GM18508 (cell line): ENCODE results near the gene MYO1E.
"Not testable (repeated sequence)": the region's sequence is repeated elsewhere in the genome, so short reads cannot be mapped to it uniquely, and the experiment has no call there.

ENCODE experiments used
- ATAC-seq: cut with Tn5 transposase; IDR thresholded peaks from one replicate; pipeline ENCODE4 v1.9.1; 2021; ENCODE audit warnings: moderate number of reproducible peaks; ENCODE audit not compliant: insufficient read depth, unreplicated experiment

Gene MYO1E

DNA sequence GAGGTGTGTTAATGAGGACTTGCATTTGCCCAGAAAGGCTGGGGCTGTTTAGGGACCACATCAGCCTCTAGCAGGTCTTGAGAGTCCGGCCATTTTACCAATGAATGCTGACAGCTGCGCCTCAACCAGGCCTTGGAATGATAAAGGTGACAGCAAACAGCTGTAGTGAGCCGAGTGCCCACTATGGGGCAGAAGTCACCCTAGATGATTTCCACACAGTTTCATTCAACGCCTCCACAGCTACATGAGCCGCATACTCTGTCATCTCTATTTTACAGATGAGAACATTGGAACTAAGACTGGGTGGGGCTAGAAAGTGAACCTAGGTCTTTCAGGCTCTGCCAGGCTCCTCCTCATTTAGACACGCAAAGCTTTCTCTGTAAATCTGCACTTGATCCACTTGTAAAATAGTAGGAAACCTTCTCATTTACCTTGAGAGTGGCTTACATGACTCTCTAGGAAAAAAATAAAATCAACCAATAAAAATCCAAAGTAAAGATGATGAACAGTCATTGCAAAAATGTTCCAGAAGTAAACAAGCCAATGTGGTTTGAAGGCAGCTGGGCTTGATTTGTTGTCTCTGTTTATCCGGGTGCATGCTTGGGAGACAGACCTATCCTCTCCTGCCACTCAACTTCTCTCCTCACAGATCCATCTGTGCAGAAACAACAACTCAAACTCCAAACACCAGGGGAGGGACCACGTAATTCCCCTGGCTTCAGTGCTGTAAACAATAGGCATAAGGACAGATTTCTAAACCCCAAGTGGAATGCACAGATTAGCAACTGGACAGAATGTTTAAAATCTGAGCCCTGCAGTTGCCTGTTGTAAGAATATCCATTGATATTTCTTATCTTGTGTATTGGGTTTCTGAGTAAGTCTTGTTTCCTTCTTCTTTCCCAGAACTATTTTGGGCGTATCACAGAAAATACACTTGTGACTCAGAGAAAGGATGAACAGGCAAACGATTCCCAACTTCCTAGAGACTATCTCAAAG lies 197.5 kb downstream of the MYO1E start:
- ATAC-seq, result no peak

DNA sequence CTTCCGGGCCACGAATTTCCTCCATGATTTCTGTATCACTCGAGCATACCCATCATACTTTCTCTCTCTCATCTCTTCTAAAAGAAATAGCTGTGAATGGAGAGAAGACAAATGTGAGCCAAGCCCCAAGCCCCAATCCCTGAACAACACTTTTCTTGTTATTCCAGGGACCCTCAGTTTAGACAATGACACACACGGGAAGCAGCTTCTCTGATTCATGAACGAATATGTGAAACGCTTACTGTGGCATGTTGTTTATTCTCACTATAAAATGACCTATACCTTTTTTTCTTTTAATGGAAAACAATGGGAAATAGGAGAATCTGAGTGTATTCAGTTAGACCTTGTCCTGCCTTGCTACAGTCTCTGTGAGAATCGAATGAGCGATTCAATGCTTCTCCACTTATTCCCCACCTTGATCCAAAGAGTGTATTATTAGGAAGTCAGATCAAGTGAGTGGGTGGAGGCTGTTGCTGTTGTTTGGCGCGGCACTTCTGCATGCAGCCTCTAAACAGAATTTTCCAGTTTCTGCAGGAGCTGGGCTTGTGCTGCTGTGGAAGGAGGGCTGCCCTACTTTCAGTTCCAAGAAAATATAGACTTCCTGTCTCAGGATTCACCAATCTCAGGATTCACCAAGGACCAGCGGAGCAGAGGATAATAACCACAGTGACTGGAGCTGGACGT lies 198.4 kb downstream of the MYO1E start:
- ATAC-seq, result no peak

DNA sequence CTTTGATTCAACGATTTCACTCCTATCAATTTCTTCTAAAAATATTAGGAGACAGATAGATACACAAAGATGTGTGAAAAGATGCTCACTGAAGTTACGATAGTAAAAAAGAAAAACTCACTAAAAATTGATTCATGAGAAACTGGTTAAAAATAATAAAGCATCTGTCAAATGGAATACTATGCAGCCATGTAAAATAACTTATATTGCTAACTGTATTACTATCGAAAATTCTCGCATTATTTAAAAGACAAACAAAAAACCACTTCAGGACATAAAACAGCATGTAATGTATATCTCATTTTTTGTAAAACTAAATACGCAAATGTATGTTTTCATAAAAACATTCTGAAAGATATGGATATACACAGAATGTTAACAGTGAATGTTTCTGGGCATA lies 199.5 kb downstream of the MYO1E start:
- no peak for ATAC-seq

DNA sequence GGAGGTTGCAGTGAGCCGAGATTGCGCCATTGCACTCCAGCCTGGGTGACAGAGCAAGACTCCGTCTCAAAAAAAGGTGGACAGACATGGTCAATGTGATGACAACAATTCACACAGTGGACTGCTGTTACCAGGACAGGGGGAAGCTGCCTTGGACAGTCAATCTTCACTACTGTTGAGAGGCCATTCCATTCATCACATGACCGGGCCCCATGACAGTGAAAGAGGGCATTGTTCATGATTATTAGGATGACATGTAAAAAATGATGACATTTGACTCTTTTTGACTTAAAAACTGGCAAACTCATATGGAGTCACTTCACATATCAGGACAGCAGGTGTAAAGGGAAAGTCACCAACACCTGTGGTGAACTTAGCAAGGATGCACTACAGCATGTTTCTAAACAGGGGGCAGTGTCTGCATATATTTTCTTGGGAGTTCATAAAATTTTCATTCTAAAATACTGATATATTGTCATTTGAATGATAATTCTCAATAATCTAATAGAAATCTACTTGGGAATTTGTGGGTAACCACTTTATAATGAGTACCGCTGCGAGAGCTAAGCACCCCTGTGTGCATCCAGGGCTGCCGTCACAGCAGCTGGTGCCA lies 200.3 kb downstream of the MYO1E start:
- ATAC-seq, result no peak

DNA sequence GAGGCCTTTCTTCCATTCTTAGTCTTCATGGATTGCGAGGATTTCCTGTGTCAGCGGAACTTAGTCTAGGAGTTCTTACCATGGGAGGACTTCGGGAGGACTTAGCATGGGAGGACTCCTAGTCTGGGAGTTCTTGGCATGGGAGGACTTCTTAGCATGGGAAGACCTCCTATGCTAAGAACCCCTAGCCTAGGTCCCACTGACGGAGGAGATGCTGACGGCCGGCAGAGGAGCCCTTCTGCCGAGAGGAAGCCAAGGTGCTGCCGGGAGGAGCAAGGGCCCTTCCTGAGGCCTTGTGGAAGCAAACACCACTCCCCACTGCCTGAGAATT lies 201.6 kb downstream of the MYO1E start:
- ATAC-seq, result no peak

DNA sequence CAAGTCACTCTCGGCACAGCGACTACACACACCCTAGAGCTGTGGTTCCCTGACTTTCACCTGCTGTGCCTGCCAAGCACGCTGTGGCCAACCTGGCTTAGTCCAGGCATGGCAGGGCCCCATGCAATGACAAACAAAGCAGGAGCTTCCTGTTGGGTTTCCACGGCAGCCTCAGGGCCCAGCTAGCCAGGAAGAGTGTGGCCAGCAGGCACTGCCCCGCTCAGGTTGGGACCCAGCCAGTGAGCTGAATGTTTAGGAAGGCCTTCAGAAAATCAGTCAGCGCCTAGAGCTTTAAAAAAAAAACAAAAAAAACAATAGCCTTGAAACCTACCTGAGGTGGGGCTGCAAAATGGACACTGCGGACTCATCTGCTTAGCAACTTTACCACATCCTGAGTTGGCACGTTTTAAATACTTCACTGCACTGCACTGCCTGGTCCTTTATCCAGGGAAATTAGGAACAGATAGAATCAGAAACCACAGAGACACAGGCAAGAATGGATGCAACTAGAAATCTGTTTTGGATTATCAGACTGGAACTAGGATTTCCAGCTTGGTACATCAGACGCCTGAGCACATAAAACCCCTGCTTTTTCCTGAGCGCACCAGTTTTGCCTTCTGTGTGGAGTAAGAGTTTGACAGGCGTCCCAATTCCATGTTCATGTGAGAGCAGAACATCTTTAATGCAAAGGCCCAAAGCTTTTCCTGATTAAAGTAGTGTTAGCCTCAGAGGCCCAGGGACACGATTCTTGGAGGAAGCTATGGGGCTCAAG lies 202.2 kb downstream of the MYO1E start:
- no peak for ATAC-seq

DNA sequence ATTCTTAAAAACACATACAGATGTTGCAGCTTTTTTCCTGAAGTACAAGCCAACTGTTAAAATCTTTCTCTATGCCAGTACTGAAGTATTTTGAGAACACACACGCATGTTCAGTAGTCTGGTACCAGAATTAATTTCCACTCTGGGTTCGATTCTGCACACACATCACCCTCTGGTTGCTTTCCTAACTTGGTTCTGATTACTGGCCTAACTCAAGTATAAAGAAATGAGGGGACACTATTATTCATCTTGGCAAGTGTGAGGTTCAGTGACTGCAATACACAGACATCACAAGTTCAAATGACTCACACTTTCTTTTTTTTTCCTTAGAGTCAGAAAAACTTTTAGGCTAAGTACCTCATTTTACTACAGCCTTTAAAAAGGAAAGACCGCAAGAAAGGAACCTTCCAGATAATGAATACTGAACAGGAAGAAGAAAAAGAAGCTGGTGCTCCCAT lies 203.4 kb downstream of the MYO1E start:
- ATAC-seq, result no peak

DNA sequence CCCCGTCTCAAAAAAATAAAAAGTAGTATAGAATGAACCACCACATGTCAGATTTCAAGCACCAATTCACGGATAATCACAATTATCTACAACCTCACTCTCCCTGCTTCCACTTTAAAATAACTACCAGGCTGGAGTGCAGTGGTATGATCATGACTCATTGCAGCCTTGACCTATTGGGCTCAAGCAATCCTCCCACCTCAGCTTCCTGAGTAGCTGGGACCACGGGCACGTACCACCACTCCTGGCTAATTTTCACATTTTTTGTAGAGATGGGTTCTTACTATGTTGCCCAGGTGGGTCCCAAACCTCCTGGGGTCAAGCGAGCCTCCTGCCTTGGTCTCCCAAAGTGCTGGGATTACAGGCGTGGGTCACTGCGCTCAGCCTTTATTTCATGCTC lies 204.1 kb downstream of the MYO1E start:
- ATAC-seq, result no peak

DNA sequence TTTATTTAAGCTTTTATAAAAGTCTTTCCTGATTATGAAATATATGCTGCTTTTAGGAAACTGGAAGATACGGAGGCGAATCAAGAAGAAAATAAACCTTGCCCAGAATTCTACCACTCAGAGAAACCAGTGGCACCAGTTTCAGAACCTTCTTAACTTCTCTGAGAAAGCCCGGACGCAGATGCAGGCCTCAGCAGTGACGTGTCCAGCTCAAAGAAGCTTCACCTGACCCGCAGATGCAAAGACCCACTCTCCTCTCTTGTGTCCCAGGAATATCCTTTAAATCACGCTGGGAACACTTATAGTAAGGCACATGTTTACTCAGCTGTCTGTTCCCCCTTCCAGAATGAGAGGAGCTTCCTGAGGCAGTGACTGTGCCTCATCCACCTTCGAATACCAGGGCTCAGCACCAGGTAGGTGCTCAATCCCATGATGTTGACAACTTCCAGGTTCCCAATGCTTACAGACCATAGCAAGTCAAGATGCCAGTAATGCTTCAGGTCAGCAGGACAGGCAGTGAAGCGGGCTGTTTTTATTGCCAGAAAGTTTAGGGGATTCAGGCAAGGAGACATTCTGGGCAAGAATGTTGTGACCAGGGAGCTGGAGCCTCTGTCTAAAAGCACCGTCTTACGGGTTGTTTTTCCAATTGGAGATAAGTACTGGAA lies 205.9 kb downstream of the MYO1E start:
- ATAC-seq, result no peak

DNA sequence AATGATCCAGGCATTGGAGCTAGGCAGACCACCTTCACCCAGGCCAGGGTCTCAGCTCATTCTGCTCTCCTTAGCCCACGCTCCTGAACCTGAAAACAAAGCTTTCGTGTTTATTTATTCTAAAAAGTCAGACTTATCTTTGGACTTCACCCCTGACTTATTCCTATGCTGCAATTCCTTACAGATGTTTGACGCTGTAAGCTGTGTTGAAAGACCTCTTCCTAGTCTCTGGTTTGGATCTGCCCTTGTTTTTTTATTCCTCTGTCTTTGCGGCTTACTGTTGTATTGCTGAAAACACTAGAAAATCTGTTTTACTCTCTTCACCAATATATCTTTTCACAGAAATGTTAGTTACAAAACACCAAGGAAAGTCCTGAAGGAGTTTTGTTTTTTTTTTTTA lies 206.5 kb downstream of the MYO1E start:
- no peak for ATAC-seq

DNA sequence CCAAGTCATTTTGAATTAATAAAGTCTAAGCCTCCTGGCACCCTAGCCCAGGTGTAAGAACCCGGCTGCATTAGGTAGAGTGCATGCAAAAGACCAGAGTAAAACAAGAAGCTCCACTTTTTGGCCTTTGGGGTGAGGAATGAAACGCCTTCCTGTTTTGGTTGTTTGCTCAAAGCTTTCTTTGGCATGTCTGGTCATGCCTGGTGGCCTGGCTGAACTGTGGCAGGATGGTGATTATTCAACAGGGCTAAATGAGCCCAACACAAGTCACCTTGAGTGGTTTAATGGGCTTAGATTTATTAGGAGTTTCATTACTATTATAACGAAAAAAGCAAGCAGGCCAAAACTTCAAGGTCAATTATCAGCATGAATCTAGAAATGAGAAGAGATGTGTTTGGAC lies 206.9 kb downstream of the MYO1E start:
- ATAC-seq, result no peak

DNA sequence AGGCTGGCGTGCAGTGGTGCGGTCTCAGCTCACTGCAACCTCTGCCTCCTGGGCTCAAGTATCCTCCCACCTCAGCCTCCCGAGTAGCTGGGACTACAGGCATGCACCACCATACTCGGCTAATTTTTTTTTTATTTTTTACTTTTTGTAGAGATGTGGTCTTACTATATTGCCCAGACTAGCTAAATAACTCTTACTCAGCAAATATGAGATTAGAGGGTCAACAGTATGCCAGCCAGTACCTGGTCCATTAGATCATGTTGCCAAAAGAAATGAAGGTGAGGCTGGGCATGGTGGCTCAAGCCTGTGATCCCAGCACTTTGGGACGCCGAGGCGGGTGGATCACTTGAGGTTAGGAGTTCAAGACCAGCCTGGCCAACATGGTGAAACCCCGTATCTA lies 210.6 kb downstream of the MYO1E start:
- ATAC-seq, result not testable (repeated sequence)

DNA sequence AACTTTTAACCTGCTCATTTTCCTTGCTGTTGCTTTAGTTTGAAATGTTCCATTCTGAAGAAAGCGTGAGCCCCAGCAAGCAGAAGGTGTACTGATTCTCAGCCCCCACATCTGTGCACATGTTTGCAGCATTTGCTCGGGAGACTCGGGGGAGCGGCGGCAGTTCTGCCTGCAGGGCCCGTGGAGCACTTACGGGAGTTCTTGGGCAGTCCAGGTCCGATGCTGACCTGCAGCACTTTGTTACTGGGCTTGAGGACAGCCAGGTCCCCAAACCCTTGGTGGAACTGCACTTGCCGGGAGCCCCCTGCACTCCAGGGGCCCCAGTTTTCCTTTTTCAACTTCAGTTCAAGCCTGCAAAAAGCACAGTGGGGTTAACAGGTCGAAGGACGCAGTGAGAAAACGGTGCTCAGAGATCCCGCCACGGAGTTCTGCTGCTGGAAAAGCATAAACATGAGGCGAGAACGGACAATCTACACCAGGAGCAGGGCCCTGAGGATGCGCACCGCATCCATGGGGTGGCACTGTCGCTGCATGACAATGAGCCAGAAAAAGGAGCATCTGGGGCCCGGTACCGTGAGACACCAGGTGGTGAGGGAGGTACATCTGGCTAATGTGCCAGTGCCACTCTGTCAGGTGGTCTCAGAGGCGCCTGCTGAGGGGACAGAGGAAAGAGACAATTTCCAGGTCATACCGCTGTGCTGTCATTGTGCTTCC lies 211.6 kb downstream of the MYO1E start:
- no peak for ATAC-seq

DNA sequence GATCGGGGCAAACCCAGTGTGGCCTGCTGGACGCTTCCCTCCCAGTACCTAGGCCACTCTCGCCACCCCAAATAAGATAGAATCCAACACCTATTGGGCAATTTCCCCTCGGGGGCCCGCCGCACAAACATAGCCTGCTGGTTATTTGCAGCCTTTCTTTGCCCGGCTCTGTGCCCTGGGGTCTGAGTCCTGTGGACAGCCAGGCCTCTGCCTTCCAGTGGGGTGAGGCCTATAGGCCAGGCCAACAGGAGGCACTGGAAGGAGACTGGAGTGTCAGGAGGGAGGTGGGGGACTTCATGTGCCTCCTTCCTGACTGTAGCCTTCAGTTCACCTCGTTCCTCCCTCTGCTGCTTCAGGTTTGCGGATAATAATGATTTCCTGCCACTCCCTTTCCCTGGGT lies 213.5 kb downstream of the MYO1E start:
- ATAC-seq, result no peak

DNA sequence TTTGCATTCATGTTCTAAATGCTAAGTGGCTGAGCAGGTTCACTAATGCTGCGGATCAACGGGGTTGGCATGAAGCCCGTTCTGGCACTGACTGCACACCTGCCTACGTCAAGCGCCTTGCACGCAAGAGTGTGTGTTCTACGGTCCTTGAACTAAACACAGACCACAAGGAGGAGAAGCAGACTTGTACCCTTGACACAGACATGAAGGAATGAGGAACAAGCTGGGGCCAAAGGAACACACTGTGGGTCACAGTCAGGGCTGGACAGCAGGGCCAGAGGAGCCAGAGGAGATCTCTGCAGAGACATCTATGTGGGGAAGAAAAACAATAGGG lies 214.0 kb downstream of the MYO1E start:
- no peak for ATAC-seq

DNA sequence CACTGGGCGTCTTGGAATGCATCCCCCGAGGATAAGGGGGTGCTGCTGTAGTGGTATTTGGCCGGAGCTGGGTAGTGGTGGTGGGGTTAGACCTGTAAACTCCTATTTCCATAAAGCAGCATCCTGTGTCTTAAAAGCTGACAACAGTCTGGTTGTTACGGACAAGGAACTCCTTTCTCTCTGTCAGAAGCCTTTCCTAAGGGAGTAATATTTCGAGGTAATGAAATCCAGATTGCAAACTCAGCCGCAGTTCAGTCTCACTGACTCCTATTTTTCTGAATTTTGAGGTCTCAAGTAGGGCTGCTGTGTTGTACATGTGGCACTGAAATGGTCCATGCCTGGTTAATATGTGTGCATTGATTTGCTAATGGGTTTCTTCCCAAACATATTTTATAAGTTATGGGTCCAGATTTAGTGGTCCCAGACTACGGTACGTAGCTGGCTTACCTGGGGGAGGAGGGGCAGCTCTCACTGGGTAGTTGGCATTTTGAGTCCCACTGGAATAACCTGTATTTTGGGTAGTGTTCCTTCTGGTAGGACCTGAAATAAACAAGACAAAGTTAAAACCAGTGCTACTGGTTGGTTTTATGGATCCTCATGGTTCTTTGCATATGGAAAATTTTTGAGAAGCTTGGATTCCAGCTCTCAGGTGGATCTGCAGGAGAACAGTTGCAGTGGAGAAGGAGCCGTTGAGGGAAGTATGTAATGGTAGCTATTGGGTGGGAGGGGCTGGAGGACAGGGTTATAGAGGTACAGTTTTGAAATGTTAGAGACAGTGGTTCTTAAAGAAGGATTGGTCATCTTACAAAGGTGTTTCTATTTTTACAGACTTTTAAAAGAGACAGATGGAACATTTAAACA lies 214.6 kb downstream of the MYO1E start:
- ATAC-seq, result no peak

DNA sequence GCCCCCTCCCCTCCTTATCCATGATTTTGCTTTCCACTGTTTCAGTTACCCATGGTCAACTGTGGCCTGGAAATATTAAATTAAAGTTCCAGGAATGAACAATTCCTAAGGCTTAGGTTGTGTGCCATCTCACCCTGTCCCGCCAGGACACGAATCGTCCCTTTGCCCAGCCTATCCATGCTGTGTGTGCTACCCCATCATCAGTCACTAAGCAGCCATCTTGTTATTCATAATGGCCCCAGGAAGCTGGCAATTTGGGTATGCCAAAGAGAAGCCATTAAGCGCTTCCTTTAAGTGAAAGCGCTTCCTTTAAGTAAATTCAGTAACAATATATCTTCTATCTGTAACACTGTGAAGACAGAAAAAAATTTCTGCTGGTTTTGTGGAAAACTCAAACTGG lies 215.3 kb downstream of the MYO1E start:
- ATAC-seq, result no peak

DNA sequence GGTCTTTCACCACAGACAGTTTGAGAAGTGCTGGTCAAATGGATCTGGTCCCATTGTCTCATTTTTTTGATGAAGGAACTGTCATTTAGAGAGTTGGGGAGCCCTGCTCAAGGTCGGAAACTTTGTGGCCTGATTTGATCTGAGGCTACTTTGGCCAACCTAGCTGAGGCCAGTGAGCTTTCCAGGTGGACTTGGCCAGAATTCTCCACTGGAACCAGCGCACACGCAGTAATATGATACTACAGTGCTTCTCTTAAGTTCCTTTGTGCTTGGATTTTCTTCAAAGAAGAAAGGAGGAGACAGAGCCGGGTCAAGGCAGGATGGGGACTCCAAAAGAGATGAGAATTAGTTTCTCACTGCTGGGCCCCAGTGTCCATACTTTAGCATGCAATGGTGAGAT lies 217.2 kb downstream of the MYO1E start:
- no peak for ATAC-seq

DNA sequence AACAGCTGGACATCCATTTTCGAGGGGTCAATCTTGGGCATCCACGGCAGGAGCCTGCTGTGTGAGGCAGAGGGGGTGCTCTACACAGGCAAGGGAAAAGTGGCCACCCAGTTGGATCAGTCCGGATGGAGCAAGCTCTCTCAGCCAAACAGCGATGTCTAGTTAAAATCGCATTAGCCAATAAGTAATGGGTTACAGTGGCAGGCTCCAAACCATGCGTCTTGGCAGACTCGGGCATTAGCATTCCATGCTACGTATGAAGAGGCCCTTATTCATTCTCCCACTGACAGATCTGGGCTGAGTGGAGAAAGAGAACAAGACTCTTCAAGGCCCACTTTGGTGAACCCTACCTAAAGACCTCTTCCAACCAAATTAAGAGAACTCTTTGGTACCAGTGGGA lies 218.4 kb downstream of the MYO1E start:
- no peak for ATAC-seq
